B cell (primary cell): ENCODE results near the gene FBXW5. TPM values are rescaled to one million over a fixed set of nuclear protein-coding genes. Genes with fewer than 3 reads are reported as not detected.

Source experiments
- ATAC-seq: fragments of 200-7000 bp; cut with Tn5 transposase; one replicate; pipeline ENCODE4 v1.10.0; 2021; ENCODE audit warnings: low read depth, mild to moderate bottlenecking, moderate number of reproducible peaks, moderate library complexity
- CTCF ChIA-PET: fragments of 350-600 bp; sonication (Branson Sonifier 250); formaldehyde crosslinking; loops from one replicate; lab custom pipeline; 2021; ENCODE audit warnings: antibody characterized with exemption, inconsistent platforms; lab: Charles Lee
- POLR2A ChIA-PET: fragments of 350-600 bp; sonication (Branson Sonifier 250); formaldehyde crosslinking; loops from one replicate; lab custom pipeline; 2021; ENCODE audit warnings: antibody characterized with exemption; lab: Charles Lee
- DNase-seq: peaks from one replicate; pipeline ENCODE4 v3.0.0; 2013
- H2AFZ ChIP-seq: 2 replicates; pipeline ENCODE4 v1.6.1; 2012; ENCODE audit warnings: mild to moderate bottlenecking, low read depth, low read length; ENCODE audit not compliant: insufficient read depth, poor library complexity, severe bottlenecking
- H3K27ac ChIP-seq, 2 donors: 1 replicate in 1 of 2; 2 replicates in 1 of 2; pipeline ENCODE4 v1.5.1; 2012 to 2013; ENCODE audit warnings: low read length in 2 of 2, mild to moderate bottlenecking in 2 of 2, moderate library complexity in 1 of 2
- H3K27me3 ChIP-seq, 4 experiments: fragments of 200-600 bp in 1 of 4; sonication (generic) in 1 of 4; replicated peaks in 1 of 4; 1 replicate in 2 of 4; 2 replicates in 2 of 4; pipeline versions ENCODE4 v1.6.1 to v1.7.0; 2013 to 2016; ENCODE audit warnings: low read length in 3 of 4, mild to moderate bottlenecking in 2 of 4, mixed read lengths in 1 of 4, moderate library complexity in 1 of 4; ENCODE audit not compliant: insufficient read depth in 4 of 4, control insufficient read depth in 3 of 4; ENCODE audit errors: control extremely low read depth in 1 of 4
- H3K36me3 ChIP-seq, 2 experiments: replicated peaks in 1 of 2; 1 replicate in 1 of 2; 2 replicates in 1 of 2; pipeline versions ENCODE4 v1.6.1 to v1.7.1; 2013; ENCODE audit warnings: low read length in 1 of 2; ENCODE audit not compliant: insufficient read depth in 2 of 2, control insufficient read depth in 1 of 2; ENCODE audit errors: control extremely low read depth in 1 of 2, extremely low read depth in 1 of 2
- H3K4me1 ChIP-seq, 2 donors: fragments of 200-600 bp in 1 of 2; sonication (generic) in 1 of 2; 1 replicate in 1 of 2; 2 replicates in 1 of 2; pipeline versions ENCODE4 v1.5.1 to v1.6.1; 2013 to 2017; ENCODE audit warnings: low read length in 2 of 2; ENCODE audit not compliant: control insufficient read depth in 2 of 2, insufficient read depth in 2 of 2
- H3K4me2 ChIP-seq: replicated peaks from 2 replicates; pipeline ENCODE3; 2012; ENCODE audit warnings: mild to moderate bottlenecking, low read depth, low read length; ENCODE audit not compliant: poor library complexity, severe bottlenecking
- H3K4me3 ChIP-seq, 5 experiments: fragments of 200-600 bp in 1 of 5; sonication (generic) in 1 of 5; 1 replicate in 3 of 5; 2 replicates in 2 of 5; pipeline versions ENCODE4 v1.5.1 to v1.7.0; 2011 to 2016; ENCODE audit warnings: low read length in 4 of 5, mild to moderate bottlenecking in 4 of 5, low read depth in 2 of 5, control low read depth in 1 of 5, moderate library complexity in 1 of 5; ENCODE audit not compliant: insufficient read depth in 1 of 5; ENCODE audit errors: control extremely low read depth in 1 of 5, extremely low read depth in 1 of 5
- H3K79me2 ChIP-seq: fragments of 200-600 bp; sonication (generic); one replicate; pipeline ENCODE4 v1.6.0; 2016; ENCODE audit warnings: low read length; ENCODE audit not compliant: control insufficient read depth, insufficient read depth
- H3K9ac ChIP-seq: fragments of 200-600 bp; sonication (generic); 2 replicates; pipeline ENCODE4 v1.6.1; 2017; ENCODE audit warnings: mild to moderate bottlenecking, low read length, moderate library complexity
- H3K9me3 ChIP-seq, 3 donors: one replicate each; pipeline versions ENCODE4 v1.6.1 to v1.7.1; 2013; ENCODE audit warnings: low read length in 2 of 3; ENCODE audit not compliant: control insufficient read depth in 2 of 3, insufficient read depth in 1 of 3; ENCODE audit errors: control extremely low read depth in 1 of 3
- H4K20me1 ChIP-seq: 2 replicates; pipeline ENCODE4 v1.6.0; 2012; ENCODE audit warnings: mild to moderate bottlenecking, low read length; ENCODE audit not compliant: insufficient read depth, control insufficient read depth, poor library complexity, severe bottlenecking
- H3K27ac Mint-ChIP-seq: one replicate; pipeline ENCODE4 v1.8.0; 2021; ENCODE audit warnings: mixed read lengths
- H3K27me3 Mint-ChIP-seq: one replicate; pipeline ENCODE4 v1.8.0; 2021; ENCODE audit warnings: mixed read lengths
- H3K4me1 Mint-ChIP-seq: one replicate; pipeline ENCODE4 v1.8.0; 2021; ENCODE audit warnings: mixed read lengths
- H3K4me3 Mint-ChIP-seq: one replicate; pipeline ENCODE4 v1.8.0; 2021; ENCODE audit warnings: mixed read lengths
- H3K9me3 Mint-ChIP-seq: one replicate; pipeline ENCODE4 v1.8.0; 2022; ENCODE audit warnings: mixed read lengths; ENCODE audit not compliant: insufficient read depth
- CTCF ChIP-seq: fragments of 200-600 bp; IDR thresholded peaks from one replicate; pipeline ENCODE4 v1.8.0; 2022; ENCODE audit warnings: antibody characterized with exemption, mild to moderate bottlenecking
- EZH2 ChIP-seq: IDR thresholded peaks from 2 replicates; pipeline ENCODE4 v1.6.1; 2012; ENCODE audit warnings: borderline replicate concordance, low read depth, mild to moderate bottlenecking, moderate library complexity, low read length; ENCODE audit not compliant: insufficient read depth, poor library complexity, severe bottlenecking
- WGBS: methylation state at CpG from one replicate; pipeline ENCODE4 v1.1.5; 2013; ENCODE audit warnings: missing lambda C conversion rate; ENCODE audit not compliant: insufficient coverage; 5-methylcytosine and 5-hydroxymethylcytosine counted together
- intact Hi-C: fragments of 100-400 bp; cut with micrococcal nuclease; formaldehyde crosslinking; loops from one replicate; pipeline ENCODE4 v1.10.0; 2022
- polyA plus RNA-seq: library from polyadenylated mRNA; depleted of rRNA; stranded (reverse); fragments of >200 nt; gene quantifications from 2 replicates; pipeline ENCODE4 v1.2.3, GENCODE V29; 2012
- total RNA-seq, 2 donors: library from RNA; stranded (reverse); fragments of 120-200 nt in 1 of 2; gene quantifications; 1 replicate in 1 of 2; 2 replicates in 1 of 2; pipeline versions ENCODE4 v1.2.3 to v1.2.4, GENCODE V29; 2013 to 2022

The FBXW5 gene
- total and polyA plus RNA-seq, 2 donors (not counting 1 experiment from before 2014, with no cell fraction given) = 99.6 to 195 TPM

GRCh38 chr9:136907011-136907914 is 37.3 kb downstream of the FBXW5 start:
- POLR2A ChIA-PET = no interaction called here

More at GRCh38 chr9:136907011-136907914, 37.3 kb downstream of the FBXW5 start:
- TF ChIP-seq EZH2 (no peak), CTCF (no peak)
- DNase-seq (no peak), ATAC-seq (no peak)
- CTCF ChIA-PET = no interaction called here
- H3K9me3 ChIP-seq = no peaks in the 10 kb centered on the region
- H3K36me3 ChIP-seq = peaks cover 0 to 48% of the 10 kb centered on the region in 2 experiments
- H3K9ac ChIP-seq = no peak overlapping the region
- no peak overlapping the region for H3K4me2 ChIP-seq
- H3K9me3 Mint-ChIP-seq = no peaks in the 10 kb centered on the region
- peaks cover 23% of the 10 kb centered on the region for H4K20me1 ChIP-seq
- H3K27ac Mint-ChIP-seq = peak overlapping the region; percentile 73
- no peak overlapping the region for H2AFZ ChIP-seq
- H3K4me3 ChIP-seq = no peak overlapping the region
- no peaks in the 10 kb centered on the region for H3K27me3 Mint-ChIP-seq
- 96% methylated on average over 26 of the region's 29 CpGs for WGBS
- peaks cover 11 to 15% of the 10 kb centered on the region in 2 donors for H3K4me1 ChIP-seq
- no peaks in the 10 kb centered on the region for H3K27me3 ChIP-seq
- intact Hi-C loops = no loop called here
- H3K4me1 Mint-ChIP-seq = peaks cover 22% of the 10 kb centered on the region
- H3K79me2 ChIP-seq = peaks cover 42% of the 10 kb centered on the region
- no peak overlapping the region for H3K27ac ChIP-seq
- H3K4me3 Mint-ChIP-seq = no peak overlapping the region
